Hepatocyte (in vitro differentiated cells): ENCODE data around the gene FRAS1. TPM values are rescaled to one million over a fixed set of nuclear protein-coding genes. Genes with fewer than 3 reads are reported as not detected.
"Not testable (repeated sequence)": the region's sequence is repeated elsewhere in the genome, so short reads cannot be mapped to it uniquely, and the experiment has no call there.

Experiments used
- DNase-seq: peaks from one replicate; pipeline ENCODE4 v3.0.0-alpha.2; 2016; ENCODE audit warnings: low spot score
- H2AFZ ChIP-seq: fragments of 200-600 bp; sonication (generic); 2 replicates; pipeline ENCODE4 v1.6.0; 2016; ENCODE audit warnings: antibody characterized with exemption, mild to moderate bottlenecking
- H3K27ac ChIP-seq: fragments of 200-600 bp; sonication (generic); 2 replicates; pipeline ENCODE4 v1.5.1; 2016; ENCODE audit warnings: mild to moderate bottlenecking
- H3K27me3 ChIP-seq: fragments of 200-600 bp; sonication (generic); 2 replicates; pipeline ENCODE4 v1.6.1; 2016
- H3K36me3 ChIP-seq: fragments of 200-600 bp; sonication (generic); replicated peaks from 2 replicates; pipeline ENCODE4 v1.5.1; 2016; ENCODE audit warnings: low read depth; ENCODE audit not compliant: insufficient read depth
- H3K4me1 ChIP-seq: fragments of 200-600 bp; sonication (generic); 2 replicates; pipeline ENCODE4 v1.5.1; 2016; ENCODE audit warnings: mild to moderate bottlenecking, moderate library complexity; ENCODE audit not compliant: insufficient read depth
- H3K4me2 ChIP-seq: fragments of 200-600 bp; sonication (generic); 2 replicates; pipeline ENCODE4 v1.6.0; 2016
- H3K4me3 ChIP-seq: fragments of 200-600 bp; sonication (generic); 2 replicates; pipeline ENCODE4 v1.5.1; 2016; ENCODE audit warnings: mild to moderate bottlenecking
- H3K79me2 ChIP-seq: fragments of 200-600 bp; sonication (generic); 2 replicates; pipeline ENCODE4 v1.6.0; 2017; ENCODE audit warnings: mild to moderate bottlenecking
- H3K9me2 ChIP-seq: fragments of 200-600 bp; sonication (generic); replicated peaks from 2 replicates; pipeline ENCODE4 v1.6.0; 2017; ENCODE audit warnings: mild to moderate bottlenecking; ENCODE audit not compliant: insufficient read depth
- H3K9me3 ChIP-seq: fragments of 200-600 bp; sonication (generic); 2 replicates; pipeline ENCODE4 v1.5.1; 2016; ENCODE audit warnings: low read depth, mild to moderate bottlenecking
- H4K20me1 ChIP-seq: fragments of 200-600 bp; sonication (generic); 2 replicates; pipeline ENCODE4 v1.6.0; 2016; ENCODE audit warnings: mild to moderate bottlenecking; ENCODE audit not compliant: insufficient read depth, poor library complexity, severe bottlenecking
- EZH2 ChIP-seq: fragments of 200-600 bp; sonication (generic); IDR thresholded peaks from 2 replicates; pipeline ENCODE4 v1.6.1; 2016; ENCODE audit warnings: antibody characterized with exemption, mild to moderate bottlenecking, borderline replicate concordance
- EZH2phosphoT487 ChIP-seq: fragments of 200-600 bp; sonication (generic); IDR thresholded peaks from one replicate; pipeline ENCODE4 v1.6.1; 2018; ENCODE audit warnings: antibody characterized with exemption, mild to moderate bottlenecking, low read depth, moderate library complexity; ENCODE audit not compliant: unreplicated experiment, severe bottlenecking
- WGBS: methylation state at CpG from one replicate; pipeline ENCODE4 v1.1.6; 2016; ENCODE audit warnings: low lambda C conversion rate; ENCODE audit errors: missing lambda C conversion rate; 5-methylcytosine and 5-hydroxymethylcytosine counted together
- polyA plus RNA-seq: library from polyadenylated mRNA; unstranded; fragments of >200 nt; fragmentation: Nextera tagmentation; extraction: Ambion mirVana; gene quantifications from 2 replicates; pipeline ENCODE4 v1.2.1, GENCODE V29; 2016
- total RNA-seq: library from RNA; depleted of rRNA; stranded (reverse); fragments of >200 nt; gene quantifications from 2 replicates; pipeline ENCODE4 v1.2.3, GENCODE V29; 2014
- TF ChIP-seq, protein P1 (sequence below): fragments of 200-600 bp; sonication (generic); IDR thresholded peaks from 2 replicates; pipeline ENCODE4 v1.5.1; 2016; ENCODE audit warnings: antibody characterized with exemption, mild to moderate bottlenecking; ENCODE audit not compliant: poor library complexity

FRAS1 gene
- total and polyA plus RNA-seq, 2 experiments from 2014 or later, result 9.3 to 38.5 TPM

DNA sequence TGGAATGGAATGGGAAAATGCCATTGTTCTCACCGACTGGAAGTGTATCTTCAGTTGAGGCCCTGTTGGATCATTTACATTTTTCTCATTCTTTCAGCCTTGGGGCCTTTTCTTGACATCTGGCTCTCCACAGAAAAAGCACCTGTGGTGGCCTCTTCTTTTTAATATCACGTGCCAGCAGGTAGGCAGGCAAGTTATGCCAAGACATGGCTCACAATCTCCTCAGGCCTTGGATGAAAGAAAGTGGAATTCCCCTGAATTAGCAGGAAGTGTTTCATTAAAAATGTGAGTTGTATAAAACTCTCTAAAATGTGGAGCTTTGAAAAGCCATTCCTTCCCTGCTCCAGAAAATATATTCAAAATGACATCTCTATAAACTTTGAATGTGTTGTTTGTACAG is 122.1 kb downstream of the FRAS1 start:
- Histone ChIP-seq H3K36me3 (no peaks in the 10 kb centered on the region), H4K20me1 (no peaks in the 10 kb centered on the region), H3K9me3 (no peaks in the 10 kb centered on the region), H3K4me2 (no peak overlapping the region), H2AFZ (no peak overlapping the region), H3K27ac (no peak overlapping the region), H3K4me1 (peaks cover 34% of the 10 kb centered on the region), H3K27me3 (no peaks in the 10 kb centered on the region), H3K4me3 (no peak overlapping the region), H3K9me2 (no peaks in the 10 kb centered on the region), H3K79me2 (peaks cover 7% of the 10 kb centered on the region)
- WGBS, result 55% methylated on average over 2 of the region's 2 CpGs
- no peak for TF ChIP-seq EZH2
- TF ChIP-seq, protein P1, sequence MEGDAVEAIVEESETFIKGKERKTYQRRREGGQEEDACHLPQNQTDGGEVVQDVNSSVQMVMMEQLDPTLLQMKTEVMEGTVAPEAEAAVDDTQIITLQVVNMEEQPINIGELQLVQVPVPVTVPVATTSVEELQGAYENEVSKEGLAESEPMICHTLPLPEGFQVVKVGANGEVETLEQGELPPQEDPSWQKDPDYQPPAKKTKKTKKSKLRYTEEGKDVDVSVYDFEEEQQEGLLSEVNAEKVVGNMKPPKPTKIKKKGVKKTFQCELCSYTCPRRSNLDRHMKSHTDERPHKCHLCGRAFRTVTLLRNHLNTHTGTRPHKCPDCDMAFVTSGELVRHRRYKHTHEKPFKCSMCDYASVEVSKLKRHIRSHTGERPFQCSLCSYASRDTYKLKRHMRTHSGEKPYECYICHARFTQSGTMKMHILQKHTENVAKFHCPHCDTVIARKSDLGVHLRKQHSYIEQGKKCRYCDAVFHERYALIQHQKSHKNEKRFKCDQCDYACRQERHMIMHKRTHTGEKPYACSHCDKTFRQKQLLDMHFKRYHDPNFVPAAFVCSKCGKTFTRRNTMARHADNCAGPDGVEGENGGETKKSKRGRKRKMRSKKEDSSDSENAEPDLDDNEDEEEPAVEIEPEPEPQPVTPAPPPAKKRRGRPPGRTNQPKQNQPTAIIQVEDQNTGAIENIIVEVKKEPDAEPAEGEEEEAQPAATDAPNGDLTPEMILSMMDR, result no peak
- TF ChIP-seq EZH2phosphoT487, result no peak
- no peak for DNase-seq

DNA sequence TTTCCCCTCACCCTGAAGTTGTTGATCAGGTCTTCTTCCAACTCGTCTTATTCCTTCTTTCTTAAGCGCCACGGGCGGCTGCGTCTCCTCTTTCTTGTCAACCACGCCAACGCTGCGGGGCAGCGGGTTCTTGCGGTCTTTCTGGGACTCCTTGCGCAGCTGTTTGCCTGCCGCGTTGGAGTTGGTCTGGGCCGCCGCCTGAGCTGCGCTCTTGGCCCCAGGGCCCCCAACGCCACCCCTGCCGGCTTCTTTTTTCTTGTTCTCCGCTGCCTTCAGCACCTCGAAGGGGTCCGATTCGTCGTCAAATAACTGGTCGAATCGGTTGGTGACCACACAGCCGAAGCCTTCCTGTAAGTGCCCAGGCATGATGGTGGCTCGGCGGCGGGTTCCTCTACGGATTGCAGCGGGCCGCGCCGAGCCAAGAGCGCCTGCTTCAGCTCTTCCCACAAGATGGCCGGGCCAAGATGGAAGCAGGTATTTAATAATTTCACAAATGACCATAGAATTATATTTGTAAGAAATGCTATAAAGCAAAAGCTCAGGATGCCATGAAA is 124.6 kb downstream of the FRAS1 start:
- DNase-seq, H4K20me1 ChIP-seq, H3K79me2 ChIP-seq, H3K27me3 ChIP-seq, H3K27ac ChIP-seq, H3K9me3 ChIP-seq, H3K4me3 ChIP-seq, H3K9me2 ChIP-seq, H3K36me3 ChIP-seq, H2AFZ ChIP-seq, H3K4me2 ChIP-seq: not testable (repeated sequence)
- WGBS, result 99% methylated on average over 36 of the region's 36 CpGs
- H3K4me1 ChIP-seq, result peaks cover 40% of the 10 kb centered on the region

DNA sequence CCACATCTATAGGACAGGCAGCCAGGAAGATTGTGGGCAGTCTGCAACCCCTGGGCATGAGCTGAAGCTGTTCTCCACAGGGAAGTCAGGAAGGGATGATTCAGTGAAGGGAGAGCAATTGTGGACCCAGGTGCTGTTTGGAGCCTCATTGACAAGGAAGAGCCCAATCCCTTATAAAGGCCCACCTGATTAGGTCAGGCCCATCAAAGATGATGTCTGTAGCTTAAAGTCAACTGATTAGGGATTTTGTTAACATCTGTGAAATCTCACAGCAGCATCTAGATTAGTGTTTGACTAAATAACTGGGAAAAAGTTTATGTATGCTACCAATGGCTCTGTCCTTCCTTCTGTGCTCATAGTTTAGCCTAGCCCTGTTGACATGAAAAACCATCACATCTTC is 127.5 kb downstream of the FRAS1 start:
- H3K4me3 ChIP-seq, result no peak overlapping the region
- H3K4me2 ChIP-seq, result peak overlapping the region; percentile 40
- H2AFZ ChIP-seq, result no peak overlapping the region
- peaks cover 19% of the 10 kb centered on the region for H3K79me2 ChIP-seq
- H3K9me2 ChIP-seq, result no peaks in the 10 kb centered on the region
- no peaks in the 10 kb centered on the region for H4K20me1 ChIP-seq
- H3K27ac ChIP-seq, result peak overlapping the region; percentile 46
- TF ChIP-seq, protein P1, result no peak
- TF ChIP-seq EZH2phosphoT487 (no peak), EZH2 (no peak)
- DNase-seq, result no peak
- H3K36me3 ChIP-seq, result no peaks in the 10 kb centered on the region
- H3K9me3 ChIP-seq, result no peaks in the 10 kb centered on the region
- H3K27me3 ChIP-seq, result no peaks in the 10 kb centered on the region
- peaks cover 35% of the 10 kb centered on the region for H3K4me1 ChIP-seq

DNA sequence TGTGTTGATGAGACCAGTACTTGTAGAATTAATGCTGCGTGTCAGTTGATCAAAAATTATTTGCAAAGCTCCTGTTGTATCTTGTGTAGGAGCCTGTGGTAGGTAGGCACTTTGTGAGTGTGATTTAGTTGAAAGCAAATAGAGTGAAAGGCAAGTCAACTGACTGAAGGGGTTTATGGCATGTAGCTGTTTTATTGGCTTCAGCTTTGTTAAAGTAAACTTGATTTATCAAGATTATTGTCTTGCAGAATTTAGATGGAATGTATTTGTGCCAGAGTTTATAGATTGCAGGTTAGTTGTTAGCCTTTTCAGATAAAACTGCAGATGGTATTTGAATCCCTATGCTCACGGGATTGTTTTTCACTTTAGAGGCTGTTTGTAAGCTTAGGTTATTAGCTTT is 128.0 kb downstream of the FRAS1 start:
- TF ChIP-seq, protein P1, result no peak
- no peak for TF ChIP-seq EZH2phosphoT487
- TF ChIP-seq EZH2, result no peak
- H3K4me1 ChIP-seq, result peaks cover 35% of the 10 kb centered on the region
- H3K27ac ChIP-seq, result peak overlapping the region; percentile 46
- H2AFZ ChIP-seq, result no peak overlapping the region
- no peaks in the 10 kb centered on the region for H3K27me3 ChIP-seq
- peak overlapping the region; percentile 40 for H3K4me2 ChIP-seq
- H3K9me2 ChIP-seq, result no peaks in the 10 kb centered on the region
- WGBS, result 54% methylated on average over 2 of the region's 2 CpGs
- H3K4me3 ChIP-seq, result no peak overlapping the region
- H3K9me3 ChIP-seq, result no peaks in the 10 kb centered on the region
- H3K36me3 ChIP-seq, result no peaks in the 10 kb centered on the region
- DNase-seq, result no peak
- H3K79me2 ChIP-seq, result peaks cover 23% of the 10 kb centered on the region
- no peaks in the 10 kb centered on the region for H4K20me1 ChIP-seq
